SU-DHL-6 (cell line): ENCODE data around the gene TFEB.

Experiments
- H2AFZ ChIP-seq: fragments of 200-600 bp; sonication (generic); 2 replicates; pipeline ENCODE4 v1.6.1; 2014; ENCODE audit warnings: low read depth, mild to moderate bottlenecking, moderate library complexity, mixed read lengths, antibody characterized with exemption, low read length; ENCODE audit not compliant: severe bottlenecking
- H3F3A ChIP-seq: fragments of 200-600 bp; shearing (Covaris generic); 2 replicates; pipeline ENCODE4 v1.6.0; 2016; ENCODE audit warnings: antibody characterized with exemption, mild to moderate bottlenecking; ENCODE audit not compliant: insufficient read depth
- H3K27ac ChIP-seq: fragments of 200-600 bp; sonication (generic); 2 replicates; pipeline ENCODE4 v1.5.1; 2016; ENCODE audit warnings: low read depth, mild to moderate bottlenecking, low read length, moderate library complexity, mixed read lengths
- H3K27me3 ChIP-seq: fragments of 200-600 bp; sonication (generic), shearing (Covaris generic); 2 replicates; pipeline ENCODE4 v1.6.0; 2014; ENCODE audit warnings: mild to moderate bottlenecking, low read length
- H3K36me3 ChIP-seq: fragments of 200-600 bp; sonication (generic); 2 replicates; pipeline ENCODE4 v1.6.1; 2014; ENCODE audit warnings: mild to moderate bottlenecking, low read length, mixed read lengths
- H3K4me2 ChIP-seq: fragments of 300-600, 200-600 bp; shearing (Covaris generic), sonication (generic); 2 replicates; pipeline ENCODE4 v1.6.0; 2014; ENCODE audit warnings: low read length, low read depth, mild to moderate bottlenecking; ENCODE audit not compliant: poor library complexity, severe bottlenecking
- H3K4me3 ChIP-seq: fragments of 200-600 bp; sonication (generic); 2 replicates; pipeline ENCODE4 v1.5.1; 2014; ENCODE audit warnings: antibody characterized with exemption, low read length, mild to moderate bottlenecking, mixed read lengths; ENCODE audit not compliant: insufficient read depth, poor library complexity, severe bottlenecking
- H3K79me2 ChIP-seq: fragments of 200-600 bp; sonication (generic); 2 replicates; pipeline ENCODE4 v1.6.1; 2014; ENCODE audit warnings: mild to moderate bottlenecking, low read length, moderate library complexity; ENCODE audit not compliant: insufficient read depth
- H3K9ac ChIP-seq: fragments of 200-600 bp; sonication (generic); 2 replicates; pipeline ENCODE4 v1.7.0; 2014; ENCODE audit warnings: mild to moderate bottlenecking, low read length
- H3K9me2 ChIP-seq: fragments of 200-600 bp; sonication (generic); replicated peaks from 2 replicates; pipeline ENCODE4 v1.6.1; 2014; ENCODE audit warnings: low read length; ENCODE audit not compliant: insufficient read depth
- H3K9me3 ChIP-seq: fragments of 200-600 bp; sonication (generic); 2 replicates; pipeline ENCODE4 v1.6.1; 2014; ENCODE audit warnings: low read length, mixed read lengths; ENCODE audit not compliant: insufficient read depth
- H4K20me1 ChIP-seq: fragments of 200-600 bp; sonication (generic); 2 replicates; pipeline ENCODE4 v1.6.1; 2014; ENCODE audit warnings: low read depth, mild to moderate bottlenecking, antibody characterized with exemption, low read length, moderate library complexity, mixed read lengths
- EZH2phosphoT487 ChIP-seq: fragments of 200-600 bp; sonication (generic), shearing (Covaris generic); conservative IDR thresholded peaks from 2 replicates; pipeline ENCODE4 v1.6.1; 2018; ENCODE audit warnings: mild to moderate bottlenecking, antibody characterized with exemption, low read length, moderate library complexity, mixed read lengths
- TF ChIP-seq, protein P1 (sequence below): fragments of 200-600 bp; sonication (generic); IDR thresholded peaks from one replicate; pipeline ENCODE4 v1.5.1; 2017; ENCODE audit warnings: antibody characterized with exemption, mild to moderate bottlenecking, low read length, moderate library complexity; ENCODE audit not compliant: insufficient read depth, poor library complexity, severe bottlenecking

TFEB gene

DNA sequence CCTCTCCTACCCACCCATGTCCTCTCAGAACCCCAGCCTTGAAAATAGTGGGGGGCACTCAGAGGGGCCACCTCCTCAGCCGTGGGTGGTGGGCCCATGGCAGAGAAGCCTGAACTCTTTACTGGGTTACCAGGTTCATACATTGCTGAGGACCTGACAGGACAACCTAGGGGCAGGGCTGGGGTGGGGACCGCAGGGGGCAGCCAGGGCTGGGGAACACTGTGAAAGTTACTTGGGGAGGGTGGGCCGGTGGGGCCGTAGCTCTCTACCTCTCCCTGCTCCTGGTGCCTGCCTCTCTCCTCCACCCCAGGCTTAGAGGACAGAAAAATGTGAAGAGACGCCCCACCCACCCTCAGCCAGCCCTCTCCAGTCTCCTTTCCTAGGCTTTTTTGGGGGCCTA is 81.7 kb downstream of the TFEB start:
- Histone ChIP-seq H3K9me2 (no peaks in the 10 kb centered on the region), H3K9me3 (no peaks in the 10 kb centered on the region), H3K27ac (no peak overlapping the region), H3K4me3 (no peak overlapping the region), H3K79me2 (no peaks in the 10 kb centered on the region), H2AFZ (no peak overlapping the region), H3K4me2 (no peak overlapping the region), H4K20me1 (no peaks in the 10 kb centered on the region), H3K36me3 (no peaks in the 10 kb centered on the region), H3K27me3 (no peaks in the 10 kb centered on the region), H3F3A (no peaks in the 10 kb centered on the region), H3K9ac (no peak overlapping the region)
- TF ChIP-seq EZH2phosphoT487, result no peak
- TF ChIP-seq, protein P1, sequence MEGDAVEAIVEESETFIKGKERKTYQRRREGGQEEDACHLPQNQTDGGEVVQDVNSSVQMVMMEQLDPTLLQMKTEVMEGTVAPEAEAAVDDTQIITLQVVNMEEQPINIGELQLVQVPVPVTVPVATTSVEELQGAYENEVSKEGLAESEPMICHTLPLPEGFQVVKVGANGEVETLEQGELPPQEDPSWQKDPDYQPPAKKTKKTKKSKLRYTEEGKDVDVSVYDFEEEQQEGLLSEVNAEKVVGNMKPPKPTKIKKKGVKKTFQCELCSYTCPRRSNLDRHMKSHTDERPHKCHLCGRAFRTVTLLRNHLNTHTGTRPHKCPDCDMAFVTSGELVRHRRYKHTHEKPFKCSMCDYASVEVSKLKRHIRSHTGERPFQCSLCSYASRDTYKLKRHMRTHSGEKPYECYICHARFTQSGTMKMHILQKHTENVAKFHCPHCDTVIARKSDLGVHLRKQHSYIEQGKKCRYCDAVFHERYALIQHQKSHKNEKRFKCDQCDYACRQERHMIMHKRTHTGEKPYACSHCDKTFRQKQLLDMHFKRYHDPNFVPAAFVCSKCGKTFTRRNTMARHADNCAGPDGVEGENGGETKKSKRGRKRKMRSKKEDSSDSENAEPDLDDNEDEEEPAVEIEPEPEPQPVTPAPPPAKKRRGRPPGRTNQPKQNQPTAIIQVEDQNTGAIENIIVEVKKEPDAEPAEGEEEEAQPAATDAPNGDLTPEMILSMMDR, result no peak

DNA sequence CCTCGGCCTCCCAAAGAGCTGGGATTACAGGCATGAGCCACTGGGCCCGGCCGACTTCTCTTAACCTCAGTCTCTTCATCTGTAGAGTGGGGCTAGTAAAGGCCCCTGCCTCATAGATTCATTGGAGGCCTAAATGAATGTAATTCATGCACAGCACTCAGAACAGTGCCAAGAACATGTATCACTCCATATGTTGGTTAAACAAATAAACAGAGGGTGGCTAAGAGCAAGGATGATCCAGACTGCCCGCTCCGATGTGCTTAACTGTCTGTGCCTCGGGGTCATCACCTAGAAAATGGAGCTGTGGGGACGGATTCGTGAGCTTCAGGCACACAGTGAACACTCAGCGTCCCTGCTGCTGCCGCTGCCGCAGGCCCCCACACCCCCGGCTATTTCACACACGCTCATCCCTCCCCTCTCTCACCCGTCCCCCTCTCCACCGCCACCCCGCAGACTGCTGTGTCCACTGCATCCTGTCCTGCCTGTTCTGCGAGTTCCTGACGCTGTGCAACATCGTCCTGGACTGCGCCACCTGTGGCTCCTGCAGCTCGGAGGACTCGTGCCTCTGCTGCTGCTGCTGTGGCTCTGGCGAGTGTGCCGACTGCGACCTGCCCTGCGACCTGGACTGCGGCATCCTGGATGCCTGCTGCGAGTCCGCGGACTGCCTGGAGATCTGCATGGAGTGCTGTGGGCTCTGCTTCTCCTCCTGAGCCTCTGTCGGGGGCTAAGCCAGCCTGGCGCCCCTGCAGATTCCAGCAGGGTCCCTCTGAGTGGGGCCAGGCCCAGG is 82.3 kb downstream of the TFEB start:
- Histone ChIP-seq H3K27ac (no peak overlapping the region), H3F3A (no peaks in the 10 kb centered on the region), H4K20me1 (no peaks in the 10 kb centered on the region), H3K9me3 (no peaks in the 10 kb centered on the region), H3K36me3 (no peaks in the 10 kb centered on the region), H3K4me3 (no peak overlapping the region), H3K4me2 (no peak overlapping the region), H3K9ac (no peak overlapping the region), H3K27me3 (no peaks in the 10 kb centered on the region), H2AFZ (no peak overlapping the region), H3K79me2 (no peaks in the 10 kb centered on the region), H3K9me2 (no peaks in the 10 kb centered on the region)
- no peak for TF ChIP-seq EZH2phosphoT487
- TF ChIP-seq, protein P1, result no peak

DNA sequence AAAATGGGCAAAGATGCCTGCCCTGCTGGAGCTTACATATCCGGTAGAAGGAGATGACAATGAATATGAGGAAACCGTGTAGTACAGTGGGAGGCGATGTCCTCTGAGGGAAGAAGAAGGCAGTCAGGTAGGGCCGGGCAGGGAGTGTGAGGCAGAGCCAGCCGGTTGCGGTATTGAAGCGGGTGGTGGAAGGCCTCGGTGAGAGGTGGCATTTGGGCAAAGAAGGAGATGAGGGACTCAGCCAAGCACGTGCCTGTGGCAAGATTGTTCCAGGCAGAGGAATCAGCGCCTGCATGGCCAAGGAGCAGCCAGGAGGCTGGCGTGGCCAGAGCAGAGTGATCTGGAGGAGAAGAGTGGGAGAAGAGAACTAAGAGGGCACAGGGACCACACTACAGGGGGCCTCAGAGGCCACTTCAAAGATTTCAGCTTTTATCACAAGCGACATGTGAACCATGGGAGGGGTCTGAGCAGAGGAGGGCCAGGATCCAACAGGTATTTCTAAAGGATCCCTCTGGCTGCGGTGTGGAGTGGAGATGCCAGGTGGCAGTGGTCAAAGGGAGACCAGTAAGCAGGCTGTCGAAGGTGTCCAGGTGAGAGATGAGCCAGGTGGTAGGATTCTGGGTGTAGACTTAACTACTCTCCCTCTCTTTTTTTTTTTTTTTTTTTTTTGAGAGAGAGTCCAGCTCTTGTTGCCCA is 83.3 kb downstream of the TFEB start:
- Histone ChIP-seq H2AFZ (no peak overlapping the region), H3K4me2 (no peak overlapping the region), H3K9me2 (no peaks in the 10 kb centered on the region), H3K9me3 (no peaks in the 10 kb centered on the region), H3F3A (no peaks in the 10 kb centered on the region), H3K4me3 (no peak overlapping the region), H4K20me1 (no peaks in the 10 kb centered on the region), H3K79me2 (no peaks in the 10 kb centered on the region), H3K27ac (no peak overlapping the region), H3K36me3 (no peaks in the 10 kb centered on the region), H3K9ac (no peak overlapping the region), H3K27me3 (no peaks in the 10 kb centered on the region)
- no peak for TF ChIP-seq EZH2phosphoT487
- TF ChIP-seq, protein P1, result no peak
